ENCODE measurements around the gene BRSK2.
"Not testable (repeated sequence)": the region's sequence is repeated elsewhere in the genome, so short reads cannot be mapped to it uniquely, and the experiment has no call there.

Gene BRSK2

DNA sequence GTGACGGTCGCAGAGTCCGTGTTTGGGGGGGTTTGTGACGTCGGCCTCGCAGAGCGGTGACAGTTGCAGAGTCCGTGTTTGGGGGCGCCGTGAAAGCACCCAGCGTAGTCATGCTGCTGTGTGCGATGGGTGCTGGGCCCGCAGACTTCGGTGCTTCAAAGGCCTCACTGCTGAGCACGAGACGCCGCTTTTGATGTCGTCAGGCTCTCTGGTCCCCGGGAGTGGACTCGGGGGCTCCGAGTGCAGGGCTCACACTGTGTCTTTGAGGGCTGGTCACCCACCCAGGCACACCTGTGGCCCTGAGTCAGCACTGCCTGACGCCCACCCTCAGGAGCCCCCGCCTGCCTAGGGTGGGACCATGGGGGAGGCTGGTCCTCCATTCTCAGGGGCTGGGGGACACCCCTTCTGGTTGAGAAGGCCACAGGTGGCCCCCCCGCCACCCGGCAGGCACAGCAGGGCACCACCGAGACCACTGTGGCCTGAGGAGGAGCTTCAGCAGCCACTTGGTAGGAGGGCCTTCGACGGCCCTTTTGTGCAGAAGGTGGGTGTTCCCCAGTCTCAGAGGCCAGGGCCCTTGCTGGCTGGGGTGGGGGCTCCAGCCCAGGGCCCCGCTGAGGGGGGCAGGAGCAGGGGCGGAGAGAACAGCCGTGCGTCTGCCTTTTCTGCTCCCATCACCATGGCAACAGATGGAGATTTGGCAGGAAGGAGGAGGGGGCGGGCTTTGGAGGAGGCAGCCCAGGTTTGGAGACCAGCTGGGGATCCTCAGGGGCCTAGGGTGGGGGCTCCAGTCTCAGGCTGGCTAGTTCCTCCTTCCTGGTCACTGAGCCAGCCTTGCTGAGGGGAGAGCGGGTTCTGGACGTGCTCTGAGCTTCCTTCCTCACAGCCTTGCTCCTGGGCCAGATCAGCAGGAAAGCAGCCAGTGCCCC lies 20.9 kb downstream of the BRSK2 start:
- DNase-seq, result no peak

DNA sequence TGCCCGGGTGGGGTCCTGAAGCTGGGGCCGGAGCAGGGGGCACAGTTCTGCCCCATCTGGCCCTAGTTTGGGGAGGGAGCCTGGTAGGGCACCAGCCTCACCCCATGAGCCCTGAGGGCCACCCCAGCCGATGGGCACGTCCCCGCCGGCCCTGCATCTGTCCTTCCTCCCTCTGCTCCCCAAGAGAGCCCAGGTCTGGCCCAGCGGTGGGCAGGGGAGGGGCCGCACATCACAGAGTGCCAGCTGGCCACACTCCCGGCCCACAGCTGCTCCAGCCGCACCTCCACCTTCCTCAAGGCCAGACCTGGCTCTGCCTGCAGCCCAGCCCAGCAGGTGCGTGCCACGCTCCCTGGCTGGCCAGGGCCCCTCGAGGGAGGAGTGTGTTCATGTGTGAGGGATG lies 21.6 kb downstream of the BRSK2 start:
- no peak for DNase-seq

DNA sequence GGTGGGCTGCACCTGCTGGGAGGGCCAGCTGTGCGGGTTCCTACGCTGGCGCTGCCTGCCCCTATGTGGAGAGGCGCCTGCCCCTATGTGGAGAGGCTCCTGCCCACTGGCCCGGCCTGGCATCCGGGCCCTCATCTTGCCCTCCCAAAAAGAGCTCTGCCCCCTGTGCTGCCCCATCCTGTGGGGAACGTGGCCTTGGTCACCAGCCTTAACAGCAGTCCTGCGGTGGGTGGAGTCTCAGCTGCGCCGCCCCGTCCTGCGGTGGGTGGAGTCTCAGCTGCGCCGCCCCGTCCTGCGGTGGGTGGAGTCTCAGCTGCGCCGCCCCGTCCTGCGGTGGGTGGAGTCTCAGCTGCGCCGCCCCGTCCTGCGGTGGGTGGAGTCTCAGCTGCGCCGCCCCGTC lies 22.0 kb downstream of the BRSK2 start:
- not testable (repeated sequence) for DNase-seq

DNA sequence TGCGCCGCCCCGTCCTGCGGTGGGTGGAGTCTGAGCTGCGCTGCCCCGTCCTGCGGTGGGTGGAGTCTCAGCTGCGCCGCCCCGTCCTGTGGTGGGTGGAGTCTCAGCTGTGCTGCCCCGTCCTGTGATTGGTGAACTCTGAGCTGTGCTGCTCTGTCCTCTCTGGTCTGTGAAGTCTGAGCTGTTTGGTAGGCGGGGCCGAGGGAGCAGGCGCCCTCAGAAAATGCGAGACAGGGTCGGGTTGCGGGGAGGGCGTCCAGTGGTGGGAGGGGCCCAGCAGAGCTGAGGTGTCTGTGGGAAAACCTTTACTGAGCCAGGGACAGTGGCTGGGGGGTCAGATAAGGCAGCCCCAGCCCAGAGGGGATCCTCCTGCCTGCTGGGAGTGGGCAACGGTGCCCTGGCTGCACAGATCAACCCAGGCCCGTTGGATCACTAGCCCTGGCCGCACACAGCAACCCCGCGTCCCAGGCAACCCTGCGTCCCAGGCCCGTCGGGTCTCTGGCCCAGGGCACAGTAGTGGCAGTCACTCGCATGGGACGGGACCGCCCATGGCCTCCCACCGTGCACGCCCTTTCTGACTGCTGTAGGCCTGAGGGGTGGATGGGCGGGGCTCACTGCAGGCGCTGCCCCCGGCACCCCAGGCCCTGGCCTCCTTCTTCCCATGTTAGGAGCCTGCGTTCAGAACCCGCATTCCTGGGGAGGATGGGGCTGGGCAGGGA lies 22.8 kb downstream of the BRSK2 start:
- DNase-seq, result no peak

DNA sequence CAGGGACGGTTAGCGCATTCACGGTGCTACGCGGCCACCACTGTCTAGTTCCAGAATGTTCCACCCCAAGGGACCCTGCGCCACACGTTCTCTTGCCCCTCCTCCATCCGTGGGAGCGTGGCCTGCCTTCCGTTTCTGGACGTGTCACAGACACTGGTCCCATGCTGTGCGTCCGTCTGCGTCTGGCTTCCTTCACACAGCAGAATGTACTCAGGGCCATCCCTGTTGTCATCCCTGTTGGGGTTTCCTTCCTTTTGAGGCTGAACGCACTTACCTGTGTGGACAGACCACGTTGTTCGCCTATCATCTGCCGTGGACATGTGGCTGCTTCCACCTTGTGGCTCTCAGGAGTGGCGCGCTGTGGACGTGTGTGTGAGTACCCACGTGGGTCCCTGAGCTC lies 24.9 kb downstream of the BRSK2 start:
- DNase-seq, result no peak

DNA sequence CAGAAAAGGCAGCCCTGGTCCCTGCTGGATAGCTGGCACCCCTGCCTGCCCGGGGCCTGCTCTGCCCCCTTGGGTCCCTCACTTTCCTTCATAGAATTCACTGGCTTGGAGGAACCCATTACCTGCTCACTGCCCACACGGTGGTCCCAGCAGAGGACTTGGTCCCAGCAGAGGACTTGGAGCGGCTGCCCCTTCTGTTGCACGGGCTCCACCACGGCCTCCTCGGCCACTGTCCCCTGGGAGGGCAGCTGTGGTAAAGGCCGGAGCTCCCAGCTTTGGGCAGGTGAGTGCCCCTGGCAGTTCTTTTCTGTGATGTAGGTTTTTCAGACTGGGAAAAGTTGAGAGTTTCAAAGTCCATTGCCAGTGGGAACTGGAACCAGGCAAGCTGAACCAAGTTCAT lies 25.9 kb downstream of the BRSK2 start:
- DNase-seq, result no peak

DNA sequence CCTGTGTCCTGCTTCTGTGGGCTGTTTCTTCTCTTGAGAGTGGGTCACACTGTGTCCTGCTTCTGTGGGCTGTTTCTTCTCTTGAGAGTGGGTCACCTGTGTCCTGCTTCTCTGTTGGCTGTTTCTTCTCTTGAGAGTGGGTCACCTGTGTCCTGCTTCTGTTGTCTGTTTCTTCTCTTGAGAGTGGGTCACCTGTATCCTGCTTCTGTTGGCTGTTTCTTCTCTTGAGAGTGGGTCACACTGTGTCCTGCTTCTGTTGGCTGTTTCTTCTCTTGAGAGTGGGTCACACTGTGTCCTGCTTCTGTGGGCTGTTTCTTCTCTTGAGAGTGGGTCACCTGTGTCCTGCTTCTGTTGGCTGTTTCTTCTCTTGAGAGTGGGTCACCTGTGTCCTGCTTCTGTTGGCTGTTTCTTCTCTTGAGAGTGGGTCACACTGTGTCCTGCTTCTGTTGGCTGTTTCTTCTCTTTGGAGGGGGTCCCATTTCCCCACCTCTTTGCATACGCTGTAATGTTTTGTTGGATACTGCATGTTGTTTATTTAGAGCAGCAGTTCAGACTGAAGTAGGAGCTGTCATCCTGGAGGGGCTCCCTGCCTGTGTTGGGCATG lies 28.6 kb downstream of the BRSK2 start:
- not testable (repeated sequence) for DNase-seq

DNA sequence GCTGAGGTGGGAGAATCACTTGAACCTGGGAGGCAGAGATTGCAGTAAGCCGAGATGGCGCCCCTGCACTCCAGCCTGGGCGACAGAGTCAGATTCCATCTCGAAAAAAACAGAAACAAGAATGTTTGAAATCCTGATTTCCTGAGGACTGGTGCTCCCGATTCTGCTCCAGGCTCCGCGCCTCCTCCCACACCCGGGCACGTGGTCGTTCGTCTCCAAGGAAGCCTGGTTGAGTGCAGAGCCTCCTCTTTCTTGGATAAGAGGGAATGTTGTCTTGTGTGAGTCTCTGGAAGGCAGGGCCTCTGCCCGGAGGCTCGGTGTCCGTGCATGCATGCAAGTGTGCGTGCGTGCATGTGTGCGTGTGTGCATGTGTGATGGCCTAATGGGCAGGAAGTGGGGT lies 30.1 kb downstream of the BRSK2 start:
- DNase-seq, result no peak

DNA sequence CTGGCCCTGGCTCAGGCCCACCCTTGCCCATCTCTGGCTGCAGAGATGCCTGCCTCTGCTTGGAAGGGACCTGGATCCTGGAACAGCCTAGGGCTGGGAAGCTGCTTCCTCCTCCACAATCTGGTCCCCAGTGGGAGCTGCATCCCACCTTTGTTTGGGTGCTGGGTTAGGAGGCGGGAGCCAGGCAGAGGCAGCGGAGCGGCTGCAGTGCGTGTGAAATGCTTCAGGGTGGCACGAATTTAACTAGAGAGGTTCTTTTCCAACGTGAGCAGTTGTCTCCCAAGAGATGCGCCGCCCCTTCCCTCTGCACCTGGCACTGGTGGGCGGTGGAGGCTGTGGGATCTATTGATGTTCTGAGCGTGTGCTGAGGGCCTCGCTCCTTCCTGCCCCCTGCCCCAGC lies 31.6 kb downstream of the BRSK2 start:
- DNase-seq, result no peak

DNA sequence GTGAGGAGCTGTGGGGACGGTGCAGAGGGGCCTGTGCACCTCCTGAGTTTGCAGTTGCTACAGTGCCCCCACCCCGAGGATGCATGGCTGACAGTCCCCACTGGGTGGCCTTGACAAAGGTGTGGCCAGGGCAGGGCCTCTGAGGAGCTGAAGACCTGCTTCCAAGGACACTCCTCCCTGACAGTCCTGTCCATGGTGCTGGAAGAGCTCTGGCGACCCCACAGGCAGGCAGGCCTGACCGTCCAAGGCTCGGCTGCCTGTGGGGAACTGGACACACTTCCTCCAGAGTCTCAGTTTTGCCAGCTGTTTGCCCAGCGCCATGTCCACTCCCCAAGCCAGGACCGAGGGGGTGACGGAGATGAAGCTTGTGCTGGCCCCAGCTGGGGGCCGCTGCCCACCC lies 32.7 kb downstream of the BRSK2 start:
- DNase-seq, result no peak

DNA sequence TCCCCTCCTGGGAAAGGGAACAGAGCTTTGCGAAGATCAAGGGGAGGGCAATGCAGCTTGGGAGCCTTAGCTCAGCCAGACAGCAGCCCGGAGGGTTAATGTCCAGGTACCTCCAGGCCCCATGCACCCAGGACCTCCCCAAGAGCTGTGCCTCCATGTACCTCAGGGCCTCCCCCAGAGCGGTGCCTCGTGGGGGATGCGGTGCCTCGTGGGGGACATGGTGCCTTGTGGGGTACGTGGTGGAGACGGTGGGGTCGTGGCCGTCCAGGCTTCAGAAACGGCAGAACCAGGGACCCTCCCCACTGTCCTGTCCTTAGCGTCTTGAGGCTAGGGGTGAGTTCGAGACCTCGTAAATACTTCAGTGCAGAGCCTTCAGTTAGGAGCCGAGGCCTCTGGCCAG lies 33.2 kb downstream of the BRSK2 start:
- no peak for DNase-seq

DNA sequence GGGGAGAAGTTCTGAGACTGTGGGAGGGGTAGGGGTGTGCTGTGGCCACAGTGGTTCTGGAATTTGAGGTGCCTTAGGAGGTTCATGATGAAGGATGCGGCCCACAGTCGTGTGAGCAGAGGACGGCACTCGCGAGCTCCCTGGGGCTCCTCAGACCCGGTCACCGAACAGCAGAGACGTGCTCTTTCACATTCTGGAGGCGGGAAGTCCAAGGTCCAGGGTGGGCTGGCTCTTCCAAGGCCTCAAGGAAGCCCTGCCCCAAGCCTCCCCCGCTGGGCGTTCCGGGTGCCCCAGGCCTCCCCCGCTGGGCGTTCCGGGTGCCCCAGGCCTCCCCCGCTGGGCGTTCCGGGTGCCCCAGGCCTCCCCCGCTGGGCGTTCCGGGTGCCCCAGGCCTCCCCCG lies 33.7 kb downstream of the BRSK2 start:
- DNase-seq, result not testable (repeated sequence)

DNA sequence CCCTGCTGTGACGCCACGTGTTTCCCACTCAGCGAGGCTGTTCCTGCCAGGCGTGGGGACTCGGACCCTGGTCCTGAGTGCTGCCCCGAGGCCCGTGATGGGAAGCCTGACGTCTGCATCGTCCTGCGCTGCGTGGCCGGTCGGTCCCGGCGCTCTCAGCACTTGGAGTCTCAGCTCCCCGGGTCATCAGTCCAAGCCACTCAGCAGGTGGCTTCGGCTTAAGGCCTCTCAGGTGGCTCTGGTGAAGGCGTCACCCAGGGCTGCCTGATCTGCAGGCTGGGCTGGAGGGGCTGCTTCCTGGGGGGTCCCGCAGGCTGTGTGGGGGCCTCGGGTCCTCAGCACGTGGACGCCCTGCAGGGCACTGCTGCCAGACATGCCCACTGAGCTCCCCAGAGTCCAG lies 35.3 kb downstream of the BRSK2 start:
- DNase-seq, result no peak

DNA sequence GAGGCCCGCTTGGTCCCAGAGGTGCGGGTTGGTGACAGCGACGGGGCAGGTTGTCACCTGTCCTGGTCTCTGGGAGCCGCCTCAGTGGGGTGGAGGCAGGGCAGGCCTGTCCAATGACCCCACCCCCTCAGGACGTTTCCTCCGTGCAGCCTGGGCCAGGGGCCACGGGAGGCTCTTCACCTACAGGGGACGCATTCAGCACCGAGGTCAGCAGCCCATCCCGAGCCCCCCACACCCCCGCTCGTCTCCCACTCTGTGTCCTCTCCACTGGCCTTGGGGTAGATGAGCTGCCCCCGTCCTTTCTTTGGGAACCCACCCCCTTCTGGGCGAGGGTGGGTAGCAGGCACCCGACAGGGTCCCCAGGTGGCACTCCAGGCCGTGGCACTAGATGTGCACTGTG lies 35.7 kb downstream of the BRSK2 start:
- DNase-seq, result no peak

DNA sequence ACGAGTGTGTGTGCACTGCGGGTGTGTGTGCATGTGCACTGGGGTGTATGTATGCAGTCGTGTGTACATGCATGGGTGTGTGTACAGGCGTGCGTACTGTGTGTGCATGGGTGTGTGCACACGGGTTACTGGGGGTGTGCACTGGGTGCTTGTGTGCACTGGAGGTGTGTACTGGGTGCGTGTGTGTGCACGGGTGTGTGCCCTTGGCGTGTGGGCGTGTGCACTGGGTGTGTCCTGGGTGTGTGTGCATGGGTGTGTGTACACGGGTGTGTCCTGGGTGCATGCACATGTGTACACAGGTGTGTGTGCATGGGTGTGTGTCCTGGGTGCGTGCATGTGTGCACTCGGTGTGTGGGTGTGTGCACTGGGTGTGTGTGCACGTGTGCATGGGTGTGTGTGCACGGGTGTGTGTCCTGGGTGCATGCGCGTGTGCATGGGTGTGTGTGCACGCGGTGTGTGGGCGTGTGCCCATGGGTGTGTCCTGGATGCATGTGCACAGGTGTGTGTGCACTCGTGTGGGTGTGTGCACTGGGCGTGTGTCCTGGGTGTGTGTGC lies 39.1 kb downstream of the BRSK2 start:
- DNase-seq, result no peak

DNA sequence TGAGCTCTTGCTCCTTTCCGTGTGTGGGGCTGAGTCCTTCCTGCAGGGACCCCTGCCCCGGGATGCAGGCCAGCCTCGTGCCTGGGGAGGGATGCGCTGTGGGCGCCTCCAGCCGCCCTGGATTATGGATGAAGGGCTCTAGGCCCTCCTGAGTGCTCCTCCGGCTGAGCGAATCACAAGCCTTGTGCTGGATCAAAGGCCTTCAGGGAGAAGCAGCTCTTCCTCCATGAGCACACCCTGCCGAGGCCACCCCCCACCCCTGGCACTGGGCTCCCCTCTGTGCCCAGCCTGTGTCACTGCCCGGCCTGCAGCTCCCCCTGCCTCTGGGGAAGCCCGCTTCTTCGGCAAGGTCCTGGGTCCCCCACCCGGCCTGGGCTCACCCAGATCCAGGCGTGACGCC lies 43.8 kb downstream of the BRSK2 start:
- no peak for DNase-seq

DNA sequence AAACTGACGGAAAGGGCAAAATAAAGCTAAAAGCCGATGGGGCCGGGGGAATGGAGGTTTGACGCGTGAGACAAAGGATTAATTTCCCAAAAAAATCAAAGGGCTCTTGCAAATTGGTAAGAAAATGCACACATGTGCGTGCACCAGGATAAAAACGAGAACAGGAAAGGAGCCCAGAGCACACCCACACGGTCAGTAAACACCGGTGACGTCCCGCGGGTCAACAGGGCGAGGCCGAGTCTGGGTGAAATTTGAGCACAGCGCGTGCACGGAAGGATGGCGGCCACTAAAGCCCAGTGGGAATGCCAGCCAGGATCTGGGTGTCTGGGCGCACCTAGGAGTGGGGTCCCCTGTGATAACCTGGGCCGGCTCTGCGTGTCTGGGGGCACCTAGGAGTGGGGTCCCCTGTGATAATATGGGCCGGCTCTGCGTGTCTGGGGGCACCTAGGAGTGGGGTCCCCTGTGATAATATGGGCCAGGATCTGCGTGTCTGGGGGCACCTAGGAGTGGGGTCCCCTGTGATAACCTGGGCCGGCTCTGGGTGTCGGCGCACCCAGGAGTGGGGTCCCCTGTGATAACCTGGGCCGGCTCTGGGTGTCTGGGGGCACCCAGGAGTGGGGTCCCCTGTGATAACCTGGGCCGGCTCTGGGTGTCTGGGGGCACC lies 44.4 kb downstream of the BRSK2 start:
- no peak for DNase-seq

DNA sequence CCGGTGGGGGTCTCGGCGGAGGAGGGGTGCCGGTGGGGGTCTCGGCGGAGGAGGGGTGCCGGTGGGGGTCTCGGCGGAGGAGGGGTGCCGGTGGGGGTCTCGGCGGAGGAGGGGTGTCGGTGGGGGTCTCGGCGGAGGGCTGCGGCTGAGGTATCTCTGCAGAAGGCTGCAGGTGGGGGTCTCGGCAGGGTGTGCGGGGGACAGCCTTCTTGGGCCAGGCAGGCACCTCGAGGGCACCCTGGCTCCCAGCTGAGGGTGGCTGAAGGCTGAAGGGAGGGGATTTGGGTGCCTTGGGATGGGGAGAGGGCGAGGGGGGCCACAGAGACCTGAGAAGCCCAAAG lies 45.7 kb downstream of the BRSK2 start:
- DNase-seq, result not testable (repeated sequence)

DNA sequence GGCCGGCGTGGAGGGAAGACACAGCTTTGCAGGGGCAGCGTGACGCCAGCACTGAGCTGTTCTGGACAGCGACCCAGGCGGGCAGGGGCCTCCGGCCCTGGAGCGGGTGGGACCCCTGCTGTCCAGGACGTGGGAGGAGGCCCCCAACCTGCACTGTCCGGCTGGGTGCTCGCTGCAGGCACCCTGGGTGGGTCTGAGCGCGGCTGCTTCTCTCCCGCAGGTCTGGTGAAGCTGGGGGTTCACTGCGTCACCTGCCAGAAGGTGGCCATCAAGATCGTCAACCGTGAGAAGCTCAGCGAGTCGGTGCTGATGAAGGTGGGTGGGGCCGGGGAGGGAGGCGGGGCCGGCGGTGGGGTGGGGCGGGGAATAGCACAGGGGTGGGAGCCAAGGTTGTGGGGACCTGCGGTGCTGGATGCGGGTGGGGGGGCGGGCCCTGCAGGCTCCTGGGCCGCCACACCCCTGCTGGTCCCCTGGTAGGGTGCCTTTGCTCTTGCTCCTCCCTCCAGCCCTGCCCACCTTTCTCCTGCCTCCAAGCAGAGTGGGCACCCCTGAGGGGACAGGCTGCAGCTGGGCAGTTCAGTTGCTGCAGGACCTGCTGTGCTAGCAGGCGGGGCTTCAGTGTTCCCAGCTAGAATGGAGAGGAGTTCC lies 46.2 kb downstream of the BRSK2 start:
- DNase-seq, result no peak

DNA sequence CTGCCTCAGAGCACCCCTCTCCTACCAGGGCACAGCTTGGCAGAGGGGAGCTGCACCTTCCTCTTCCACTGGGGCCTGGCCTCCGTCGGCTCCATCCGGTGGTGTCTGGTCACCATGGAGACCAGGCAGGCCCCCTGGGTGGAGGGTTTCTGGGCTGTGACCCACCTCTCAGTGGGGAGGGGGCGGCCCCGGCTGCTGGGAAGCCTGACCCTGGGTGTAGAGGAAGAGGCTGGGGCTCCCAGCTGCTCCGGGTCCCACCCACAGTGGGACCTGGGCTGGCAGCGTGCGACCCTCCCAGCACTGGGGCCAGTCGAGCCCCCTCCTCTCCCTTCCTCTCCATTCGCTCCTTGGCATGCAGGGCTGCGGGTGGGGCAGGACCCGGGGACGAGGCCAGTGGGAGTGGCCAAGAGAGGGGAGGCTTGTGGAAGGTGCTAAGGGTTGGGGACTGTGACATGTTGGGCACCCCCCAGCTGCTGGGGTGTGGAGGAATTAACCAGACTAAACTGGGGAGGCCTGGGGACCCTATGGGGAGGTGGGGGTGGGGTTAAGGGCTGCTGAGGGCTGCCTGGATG lies 46.8 kb downstream of the BRSK2 start:
- no peak for DNase-seq

DNA sequence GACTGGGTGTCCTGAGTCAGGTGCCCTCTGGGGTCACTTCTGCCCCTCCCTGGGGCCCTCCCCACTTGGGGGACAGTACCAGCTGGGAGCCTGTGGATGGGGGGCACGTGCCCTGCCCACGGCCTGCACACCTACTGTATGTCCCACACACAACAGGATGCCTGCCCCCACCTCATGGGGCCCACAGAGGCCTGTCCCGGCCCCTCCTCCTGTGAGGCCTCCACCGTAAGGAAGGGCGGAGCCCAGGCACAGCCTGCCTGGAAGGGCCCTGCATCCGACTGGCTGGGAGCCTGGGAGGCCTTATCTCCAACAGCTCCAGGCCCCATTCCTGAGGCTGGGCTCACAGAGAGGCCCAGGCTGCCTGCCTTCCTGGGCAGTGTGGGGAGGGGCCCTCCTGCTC lies 47.8 kb downstream of the BRSK2 start:
- DNase-seq, result no peak

DNA sequence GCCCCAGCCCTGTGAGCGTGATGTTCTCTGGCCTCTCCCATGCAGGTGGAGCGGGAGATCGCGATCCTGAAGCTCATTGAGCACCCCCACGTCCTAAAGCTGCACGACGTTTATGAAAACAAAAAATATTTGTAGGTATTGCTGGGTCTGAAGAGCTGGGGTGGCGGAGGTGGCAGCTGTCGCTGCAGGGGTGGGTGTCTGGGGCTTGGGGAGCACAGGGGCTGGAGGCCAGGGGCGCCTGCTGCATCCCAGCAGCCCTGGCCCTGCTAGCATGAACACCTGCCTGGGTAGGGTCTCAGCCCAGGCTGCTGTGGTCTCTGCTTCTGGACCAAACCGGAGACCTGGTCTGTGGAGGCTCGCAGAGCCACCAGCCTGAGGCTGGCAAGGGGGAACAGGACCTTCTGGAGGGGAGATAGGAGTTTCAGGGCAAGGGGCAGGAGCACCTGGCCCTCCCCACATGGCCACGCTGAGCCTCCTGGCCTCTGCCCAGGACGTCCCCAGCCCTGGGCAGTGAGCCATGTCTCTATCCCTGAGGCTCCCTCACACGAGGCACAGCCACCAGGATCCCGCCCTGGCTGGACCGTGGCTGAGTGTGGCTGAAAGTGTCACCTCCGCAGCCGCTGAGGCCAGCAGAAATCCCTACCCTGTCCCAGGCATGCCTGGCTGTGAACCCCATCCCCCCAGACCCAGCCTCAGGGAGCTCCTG lies 48.7 kb downstream of the BRSK2 start:
- no peak for DNase-seq

Measured in activated CD4-positive, alpha-beta T cell treated with anti-CD3 and anti-CD28 coated beads, Interleukin-2, amount 50 U/mL, for 4 hours (primary cell).